Ovary (tissue), 9 donors: ENCODE data around the gene MOB3B. TPM values are rescaled to one million over a fixed set of nuclear protein-coding genes. Genes with fewer than 3 reads are reported as not detected.
A peak's percentile ranks its signal among the peaks of the same experiment; 100 is the strongest.

Experiments
- DNase-seq, 5 donors: peaks; one replicate each; pipeline ENCODE4 v3.0.0-alpha.2; 2019 to 2020
- H3K27ac ChIP-seq, 2 donors: fragments of 200-600 bp; one replicate each; pipeline versions ENCODE4 v1.5.1 to v1.8.0; 2019 to 2022
- H3K27me3 ChIP-seq: fragments of 200-600 bp; one replicate; pipeline ENCODE4 v1.8.0; 2022
- H3K36me3 ChIP-seq: fragments of 200-600 bp; sonication (generic); one replicate; pipeline ENCODE4 v1.5.1; 2019
- H3K4me1 ChIP-seq: one replicate; pipeline ENCODE4 v1.8.1; 2013; ENCODE audit warnings: mild to moderate bottlenecking, moderate library complexity; ENCODE audit not compliant: insufficient read depth
- H3K4me3 ChIP-seq: fragments of 200-600 bp; sonication (generic); one replicate; pipeline ENCODE4 v1.5.1; 2017
- H3K9me3 ChIP-seq, 2 donors: fragments of 200-600 bp in 1 of 2; sonication (generic) in 1 of 2; one replicate each; pipeline versions ENCODE4 v1.5.1 to v1.8.1; 2013 to 2019; ENCODE audit warnings: mild to moderate bottlenecking in 1 of 2, moderate library complexity in 1 of 2
- EP300 ChIP-seq: sonication (generic); formaldehyde crosslinking; IDR thresholded peaks from one replicate; pipeline ENCODE4 v1.6.1; 2017; ENCODE audit warnings: antibody characterized with exemption
- POLR2A ChIP-seq: fragments of 450-650 bp; IDR thresholded peaks from one replicate; pipeline ENCODE4 v1.6.1; 2017; ENCODE audit warnings: antibody characterized with exemption, mild to moderate bottlenecking, moderate library complexity
- WGBS, 3 donors: extraction: QIAGEN DNeasy Blood & Tissue Kit in 1 of 3; methylation state at CpG; one replicate each; pipeline versions ENCODE4 v1.1.5 to v1.1.7; 2013 to 2017; 5-methylcytosine and 5-hydroxymethylcytosine counted together
- intact Hi-C, 4 donors: fragments of 100-400 bp; cut with DNase I; formaldehyde crosslinking; loops; one replicate each; pipeline versions ENCODE4 v1.11.0 to v1.15.1; 2022 to 2023
- polyA plus RNA-seq, 2 donors: library from polyadenylated mRNA; stranded (reverse); fragments of 200-250 nt in 1 of 2; fragments of 350-450 nt in 1 of 2; fragmentation: Illumina TruSeq in 1 of 2; extraction: RNeasy Lipid Tissue Mini Kit (QIAGEN cat#74804) in 1 of 2; gene quantifications; one replicate each; pipeline ENCODE4 v1.2.3, GENCODE V29; 2013 to 2014
- total RNA-seq, 7 donors: library from RNA; depleted of rRNA in 2 of 7; stranded (reverse); fragments of >200 nt in 2 of 7; fragmentation: NEBNext Ultra II Directional in 3 of 7; extraction: Animal tissue kit (Norgen Biotek cat#: 25700) in 3 of 7; gene quantifications; one replicate each; pipeline versions ENCODE4 v1.1.0 to v1.2.4, GENCODE V29; 2016 to 2023
- TF ChIP-seq, protein P1 (sequence below), 3 donors: fragments of 450-650 bp in 2 of 3; fragments of 200-600 bp in 1 of 3; IDR thresholded peaks; one replicate each; pipeline versions ENCODE4 v1.5.1 to v1.8.0; 2016 to 2022; ENCODE audit warnings: antibody characterized with exemption in 3 of 3, mild to moderate bottlenecking in 1 of 3
- donor health status: DM: no; HTN: no; CAD: no; lungs with moderate emphysema.
- donor health status: DM: no; HTN: no; CAD: no.
- donor health status: Bipolar disorder and iron deficiency.
- donor health status: DM: yes; HTN: yes; CAD: no.
- donor health status: DM: no; HTN: no; CAD: no.
- donor health status: DM: yes; HTN: yes; CAD: no.

Gene MOB3B
- total and polyA plus RNA-seq, 9 donors = 16.3 to 68.2 (median 28.1) TPM

DNA sequence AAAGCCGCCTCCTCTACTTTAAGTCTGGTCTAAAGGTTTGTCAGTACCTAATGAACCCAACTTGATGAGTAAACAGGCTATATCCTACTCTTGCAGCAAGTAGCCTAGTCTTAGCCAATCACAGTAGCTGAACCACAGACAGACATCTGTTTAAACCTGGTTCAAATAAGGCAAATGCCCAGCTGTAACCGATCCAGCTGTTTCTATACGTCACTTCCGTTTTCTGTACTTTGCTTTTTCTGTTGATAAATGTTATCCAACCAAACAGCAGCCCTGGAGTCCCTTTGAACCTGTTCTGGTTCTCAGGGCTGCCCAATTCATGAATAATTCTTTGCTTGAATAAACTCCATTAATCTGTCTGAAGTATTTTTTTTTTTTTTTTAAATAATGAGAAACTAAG, 155.8 kb downstream of the MOB3B start:
- TF ChIP-seq POLR2A = no peak
- TF ChIP-seq EP300 = no peak
- TF ChIP-seq, protein P1, sequence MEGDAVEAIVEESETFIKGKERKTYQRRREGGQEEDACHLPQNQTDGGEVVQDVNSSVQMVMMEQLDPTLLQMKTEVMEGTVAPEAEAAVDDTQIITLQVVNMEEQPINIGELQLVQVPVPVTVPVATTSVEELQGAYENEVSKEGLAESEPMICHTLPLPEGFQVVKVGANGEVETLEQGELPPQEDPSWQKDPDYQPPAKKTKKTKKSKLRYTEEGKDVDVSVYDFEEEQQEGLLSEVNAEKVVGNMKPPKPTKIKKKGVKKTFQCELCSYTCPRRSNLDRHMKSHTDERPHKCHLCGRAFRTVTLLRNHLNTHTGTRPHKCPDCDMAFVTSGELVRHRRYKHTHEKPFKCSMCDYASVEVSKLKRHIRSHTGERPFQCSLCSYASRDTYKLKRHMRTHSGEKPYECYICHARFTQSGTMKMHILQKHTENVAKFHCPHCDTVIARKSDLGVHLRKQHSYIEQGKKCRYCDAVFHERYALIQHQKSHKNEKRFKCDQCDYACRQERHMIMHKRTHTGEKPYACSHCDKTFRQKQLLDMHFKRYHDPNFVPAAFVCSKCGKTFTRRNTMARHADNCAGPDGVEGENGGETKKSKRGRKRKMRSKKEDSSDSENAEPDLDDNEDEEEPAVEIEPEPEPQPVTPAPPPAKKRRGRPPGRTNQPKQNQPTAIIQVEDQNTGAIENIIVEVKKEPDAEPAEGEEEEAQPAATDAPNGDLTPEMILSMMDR (IDR thresholded peaks at IDR 0.05) = no peak
- H3K9me3 ChIP-seq = no peaks in the 10 kb centered on the region
- H3K4me1 ChIP-seq = peaks cover 16% of the 10 kb centered on the region
- H3K4me3 ChIP-seq = no peak overlapping the region
- 96 to 99% (median 97%) methylated on average over 4 of the region's 4 CpGs for WGBS, 3 donors
- intact Hi-C loops = loop anchor here in 1 of 4 donors (10.0 kb wide), 1 partner anchor 61 kb away; no protein-coding TSS in a partner anchor
- DNase-seq = no peak
- no peaks in the 10 kb centered on the region for H3K36me3 ChIP-seq
- H3K27ac ChIP-seq = no peak overlapping the region
- no peaks in the 10 kb centered on the region for H3K27me3 ChIP-seq

DNA sequence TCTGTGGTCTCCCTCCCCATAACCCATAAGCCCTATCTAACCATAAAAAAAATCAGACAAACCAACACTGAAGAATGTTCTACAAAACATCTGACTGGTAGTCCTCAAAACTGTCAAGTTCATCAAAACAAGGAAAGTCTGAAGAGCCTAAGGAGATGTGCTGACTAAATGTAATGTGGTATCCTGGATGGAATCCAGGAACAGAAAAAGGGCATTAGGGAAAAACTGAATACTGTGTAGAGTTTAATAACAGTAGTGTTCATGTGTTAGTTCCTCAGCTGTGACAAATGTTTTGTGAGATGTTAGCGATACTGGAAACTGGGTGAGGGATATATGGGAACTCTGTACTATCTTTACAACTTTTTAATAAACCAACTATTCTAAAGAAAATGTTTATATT, 157.0 kb downstream of the MOB3B start:
- H3K27me3 ChIP-seq = no peaks in the 10 kb centered on the region
- TF ChIP-seq POLR2A (no peak), EP300 (no peak)
- TF ChIP-seq, protein P1 (IDR thresholded peaks at IDR 0.05) = no peak
- no peak overlapping the region for H3K4me3 ChIP-seq
- DNase-seq = no peak
- no peaks in the 10 kb centered on the region for H3K9me3 ChIP-seq
- no peaks in the 10 kb centered on the region for H3K36me3 ChIP-seq
- intact Hi-C loops = loop anchor here in 1 of 4 donors (10.0 kb wide), 1 partner anchor 62 kb away; no protein-coding TSS in a partner anchor
- 88 to 92% (median 92%) methylated on average over 1 of the region's 1 CpG for WGBS, 3 donors
- H3K27ac ChIP-seq = peak overlapping the region in 1 of 2 donors; percentile 54
- peaks cover 18% of the 10 kb centered on the region for H3K4me1 ChIP-seq

DNA sequence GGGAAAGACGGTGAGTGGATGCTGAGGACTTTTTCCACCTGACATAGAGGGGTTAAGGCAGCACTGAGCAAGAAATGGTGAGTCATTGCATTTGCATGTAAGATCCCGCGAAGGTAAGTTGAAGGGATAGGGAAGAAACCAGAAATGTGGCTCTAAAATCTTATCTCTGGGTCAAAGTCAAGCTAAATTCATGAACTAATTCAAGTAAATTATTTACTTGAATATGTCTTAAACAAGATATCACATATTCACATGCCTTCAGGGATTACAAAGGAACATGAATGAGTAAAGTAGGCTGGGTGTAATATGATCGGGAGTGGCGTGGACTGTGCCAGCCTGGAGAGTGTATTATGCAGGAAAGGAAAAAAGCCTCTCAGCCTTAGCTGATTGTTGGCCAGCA, 158.2 kb downstream of the MOB3B start:
- intact Hi-C loops = loop anchor here in 1 of 4 donors (10.0 kb wide), 1 partner anchor 63 kb away; no protein-coding TSS in a partner anchor
- 26 to 28% (median 27%) methylated on average over 5 of the region's 5 CpGs for WGBS, 3 donors
- peak overlapping the region in 1 of 2 donors; percentile 54 for H3K27ac ChIP-seq

DNA sequence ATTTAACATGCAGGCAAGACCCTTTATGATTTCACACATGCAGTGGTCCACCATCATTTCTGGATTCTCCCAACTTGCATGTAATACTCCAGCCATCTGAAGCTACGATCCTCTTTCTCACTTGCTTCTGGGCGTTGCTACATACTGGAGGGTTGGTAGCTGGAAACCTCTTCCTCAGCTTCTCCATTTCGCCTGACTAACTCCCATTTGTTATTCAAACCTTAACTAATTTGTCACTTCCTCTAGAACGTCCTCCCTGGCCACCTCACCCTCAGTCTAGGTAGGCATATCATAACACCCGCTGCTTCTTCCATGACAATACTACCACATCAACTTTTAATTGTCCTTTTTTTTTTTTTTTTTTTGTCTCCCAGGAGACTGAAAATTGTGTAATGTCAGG, 160.0 kb downstream of the MOB3B start:
- Histone ChIP-seq H3K9me3 (no peaks in the 10 kb centered on the region), H3K4me1 (peaks cover 38% of the 10 kb centered on the region), H3K36me3 (no peaks in the 10 kb centered on the region), H3K27ac (peak overlapping the region in 1 of 2 donors; percentile 84), H3K27me3 (no peaks in the 10 kb centered on the region), H3K4me3 (no peak overlapping the region)
- WGBS, 3 donors = 91 to 94% (median 93%) methylated on average over 5 of the region's 5 CpGs
- TF ChIP-seq POLR2A (no peak), EP300 (no peak)
- TF ChIP-seq, protein P1 (IDR thresholded peaks at IDR 0.05) = no peak
- DNase-seq = no peak
- intact Hi-C loops = loop anchor here in 3 of 4 donors (10.0 kb wide), 2 partner anchors 105 to 155 kb away; partner anchors contain the start of genes IFNK (in 2 of the 3) and MOB3B (in 2 of the 3)

More for the DNA sequence above, 158.2 kb downstream of the MOB3B start:
- Histone ChIP-seq H3K27me3 (no peaks in the 10 kb centered on the region), H3K4me3 (no peak overlapping the region), H3K9me3 (no peaks in the 10 kb centered on the region), H3K36me3 (no peaks in the 10 kb centered on the region), H3K4me1 (peaks cover 30% of the 10 kb centered on the region)
- no peak for DNase-seq
- TF ChIP-seq, protein P1 (IDR thresholded peaks at IDR 0.05) = no peak
